ENCODE results near the gene PRPSAP1. TPM values are rescaled to one million over a fixed set of nuclear protein-coding genes. Genes with fewer than 3 reads are reported as not detected.

The PRPSAP1 gene
- polyA plus RNA-seq, 4 donors, result 32.2 to 46.7 (median 33.7) TPM

DNA sequence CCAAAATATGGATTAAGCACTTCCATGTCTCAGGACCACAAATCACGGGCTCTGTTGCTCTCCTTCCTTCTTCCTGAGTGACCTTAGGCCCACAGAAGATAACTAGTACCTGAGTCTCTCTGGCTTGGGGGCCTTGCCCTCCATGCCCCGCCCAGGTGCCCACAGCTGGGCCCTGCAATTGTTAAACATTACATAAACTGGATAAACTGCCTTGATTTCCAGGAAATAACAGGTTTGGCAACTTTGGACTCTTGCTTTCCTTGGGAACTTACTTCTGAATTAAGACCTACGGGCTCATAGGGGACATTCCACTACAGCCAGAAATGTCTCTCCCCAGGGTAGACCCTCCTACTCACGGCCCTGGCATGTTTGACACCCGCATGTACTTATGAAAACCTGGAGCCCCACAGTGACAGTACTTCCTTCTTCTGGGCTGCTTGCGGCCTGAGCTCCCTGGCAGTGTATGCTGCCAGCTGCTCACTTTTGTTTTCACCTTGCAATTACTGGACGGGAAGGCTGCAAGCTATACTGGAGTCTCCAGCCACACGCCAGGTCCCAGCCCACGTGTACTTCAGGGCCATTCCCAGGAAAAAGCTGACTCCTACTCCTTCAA is 90.9 kb downstream of the PRPSAP1 start:
- Histone ChIP-seq H3K36me3 (ENCODE audit: control insufficient read depth in 3 of 3, insufficient read depth in 2 of 3, low read depth in 1 of 3, low read length in 3 of 3) (peaks cover 0 to 15% (median 0%) of the 10 kb centered on the region in 3 donors), H3K27me3 (ENCODE audit: control insufficient read depth in 3 of 3, insufficient read depth in 3 of 3, low read length in 3 of 3) (no peaks in the 10 kb centered on the region), H3K27ac (ENCODE audit: low read depth in 1 of 3, low read length in 2 of 3) (peak overlapping the region; percentile 74 to 97 (median 95)), H3K4me1 (ENCODE audit: control insufficient read depth in 3 of 3, insufficient read depth in 2 of 3, low read depth in 1 of 3, low read length in 2 of 3) (peaks cover 8 to 76% (median 9%) of the 10 kb centered on the region in 3 donors), H3K9me3 (ENCODE audit: control insufficient read depth in 2 of 2, insufficient read depth in 1 of 2, low read depth in 1 of 2, low read length in 1 of 2) (no peaks in the 10 kb centered on the region), H3K4me3 (ENCODE audit: low read depth in 1 of 3, low read length in 3 of 3) (peak overlapping the region in 2 of 3 donors; percentile 36 to 40)
- 14 to 46% (median 33%) methylated on average over 9 of the region's 9 CpGs for WGBS, 3 donors
- FAIRE-seq (no peak), DNase-seq (peak; percentile 97)

DNA sequence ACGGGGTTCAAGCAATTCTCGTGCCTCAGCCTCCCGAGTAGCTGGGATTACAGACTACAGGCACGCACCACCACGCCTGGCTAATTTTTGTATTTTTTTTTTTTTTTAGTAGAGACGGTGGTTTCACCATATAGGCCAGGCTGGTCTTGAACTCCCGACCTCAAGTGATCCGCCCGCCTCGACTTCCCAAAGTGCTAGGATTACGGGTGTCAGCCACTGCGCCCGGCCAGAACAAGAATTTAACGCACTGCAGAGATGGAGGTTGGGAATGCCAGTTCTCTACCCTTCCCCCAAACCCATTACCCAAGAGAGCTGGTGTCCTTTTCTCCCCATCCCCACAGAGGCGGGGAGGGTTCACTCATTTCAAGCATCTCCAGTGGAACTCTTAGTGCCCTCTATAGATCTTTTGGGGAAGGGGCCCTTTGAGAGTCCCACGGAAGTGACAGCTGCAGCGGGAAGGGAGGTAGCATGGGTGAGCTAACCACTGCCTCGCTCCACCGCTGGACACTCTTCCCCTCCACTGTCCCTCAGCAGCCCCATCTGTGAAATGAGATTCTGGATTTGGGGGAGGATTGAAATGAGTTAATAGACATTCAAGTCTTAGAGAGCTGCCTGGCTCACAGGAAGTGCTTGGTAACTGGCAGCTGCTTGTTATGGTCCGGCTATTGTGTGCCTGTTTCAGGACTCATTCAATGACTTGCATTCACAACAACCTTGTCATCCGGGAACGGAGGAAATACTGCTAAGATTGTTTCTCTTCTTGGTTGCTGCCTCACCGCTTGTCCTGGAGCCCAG is 92.1 kb downstream of the PRPSAP1 start:
- peaks cover 8 to 64% (median 9%) of the 10 kb centered on the region in 3 donors for H3K4me1 ChIP-seq (ENCODE audit: control insufficient read depth in 3 of 3, insufficient read depth in 2 of 3, low read depth in 1 of 3, low read length in 2 of 3)
- H3K27me3 ChIP-seq (ENCODE audit: control insufficient read depth in 3 of 3, insufficient read depth in 3 of 3, low read length in 3 of 3), result no peaks in the 10 kb centered on the region
- H3K4me3 ChIP-seq (ENCODE audit: low read depth in 1 of 3, low read length in 3 of 3), result peak overlapping the region in 2 of 3 donors; percentile 36 to 40
- H3K9me3 ChIP-seq (ENCODE audit: control insufficient read depth in 2 of 2, insufficient read depth in 1 of 2, low read depth in 1 of 2, low read length in 1 of 2), result peaks cover 0 to 2% of the 10 kb centered on the region in 2 donors
- 78 to 82% (median 80%) methylated on average over 23 of the region's 23 CpGs for WGBS, 3 donors
- DNase-seq (peak in 1 of 2 donors; percentile 50), FAIRE-seq (no peak)
- peak overlapping the region; percentile 74 to 97 (median 95) for H3K27ac ChIP-seq (ENCODE audit: low read depth in 1 of 3, low read length in 2 of 3)
- H3K36me3 ChIP-seq (ENCODE audit: control insufficient read depth in 3 of 3, insufficient read depth in 2 of 3, low read depth in 1 of 3, low read length in 3 of 3), result peaks cover 0 to 5% (median 0%) of the 10 kb centered on the region in 3 donors

DNA sequence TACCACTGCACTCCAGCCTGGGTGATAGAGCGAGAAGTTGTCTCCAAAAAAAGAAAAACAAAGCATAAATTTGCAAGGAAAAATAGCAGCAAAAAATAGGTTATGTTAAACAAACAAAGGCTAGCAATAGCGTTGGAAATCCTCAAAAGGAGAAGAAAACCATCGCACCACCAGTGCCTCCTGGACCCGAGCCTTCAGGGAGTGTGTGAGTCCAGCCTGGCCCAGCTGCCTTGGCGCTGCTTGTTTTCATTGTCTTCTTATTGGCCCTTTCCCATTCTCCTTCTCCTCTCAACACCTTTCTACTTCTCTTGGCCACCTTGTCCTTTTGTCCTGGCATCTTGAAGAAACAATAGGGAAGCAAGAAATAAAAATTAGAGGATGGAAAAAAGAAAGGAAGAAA is 93.0 kb downstream of the PRPSAP1 start:
- no peak for FAIRE-seq
- Histone ChIP-seq H3K4me1 (ENCODE audit: control insufficient read depth in 3 of 3, insufficient read depth in 2 of 3, low read depth in 1 of 3, low read length in 2 of 3) (peaks cover 8 to 64% (median 9%) of the 10 kb centered on the region in 3 donors), H3K36me3 (ENCODE audit: control insufficient read depth in 3 of 3, insufficient read depth in 2 of 3, low read depth in 1 of 3, low read length in 3 of 3) (no peaks in the 10 kb centered on the region), H3K27me3 (ENCODE audit: control insufficient read depth in 3 of 3, insufficient read depth in 3 of 3, low read length in 3 of 3) (no peaks in the 10 kb centered on the region), H3K9me3 (ENCODE audit: control insufficient read depth in 2 of 2, insufficient read depth in 1 of 2, low read depth in 1 of 2, low read length in 1 of 2) (peaks cover 0 to 6% of the 10 kb centered on the region in 2 donors), H3K4me3 (ENCODE audit: low read depth in 1 of 3, low read length in 3 of 3) (no peak overlapping the region), H3K27ac (ENCODE audit: low read depth in 1 of 3, low read length in 2 of 3) (peak overlapping the region; percentile 89 to 97 (median 89))
- 68 to 74% (median 72%) methylated on average over 5 of the region's 5 CpGs for WGBS, 3 donors
- DNase-seq, result no peak

DNA sequence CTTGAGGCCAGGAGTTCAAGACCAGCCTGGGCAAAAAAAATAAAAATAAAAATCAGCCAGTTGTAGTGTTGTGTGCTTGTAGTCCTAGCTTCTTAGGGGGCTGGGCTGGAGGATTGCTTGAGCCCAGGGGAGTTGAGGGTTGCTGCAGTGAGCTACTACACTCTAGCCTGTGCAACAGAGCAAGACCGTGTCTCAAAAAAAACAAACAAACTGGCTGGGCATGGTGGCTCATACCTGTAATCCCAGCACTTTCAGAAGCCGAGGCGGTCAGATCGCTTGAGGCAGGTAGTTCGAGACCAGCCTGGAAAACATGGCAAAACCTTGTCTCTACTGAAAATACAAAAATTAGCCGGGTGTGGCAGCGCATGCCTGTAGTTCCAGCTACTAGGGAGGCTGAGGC is 93.5 kb downstream of the PRPSAP1 start:
- peak overlapping the region; percentile 89 to 97 (median 89) for H3K27ac ChIP-seq (ENCODE audit: low read depth in 1 of 3, low read length in 2 of 3)
- no peak for FAIRE-seq
- H3K4me3 ChIP-seq (ENCODE audit: low read depth in 1 of 3, low read length in 3 of 3), result no peak overlapping the region
- H3K9me3 ChIP-seq (ENCODE audit: control insufficient read depth in 2 of 2, insufficient read depth in 1 of 2, low read depth in 1 of 2, low read length in 1 of 2), result peaks cover 0 to 6% of the 10 kb centered on the region in 2 donors
- H3K36me3 ChIP-seq (ENCODE audit: control insufficient read depth in 3 of 3, insufficient read depth in 2 of 3, low read depth in 1 of 3, low read length in 3 of 3), result no peaks in the 10 kb centered on the region
- no peaks in the 10 kb centered on the region for H3K27me3 ChIP-seq (ENCODE audit: control insufficient read depth in 3 of 3, insufficient read depth in 3 of 3, low read length in 3 of 3)
- peaks cover 8 to 64% (median 9%) of the 10 kb centered on the region in 3 donors for H3K4me1 ChIP-seq (ENCODE audit: control insufficient read depth in 3 of 3, insufficient read depth in 2 of 3, low read depth in 1 of 3, low read length in 2 of 3)
- 85 to 90% (median 87%) methylated on average over 7 of the region's 7 CpGs for WGBS, 3 donors
- DNase-seq, result no peak

Other genes with a start within 250 kb of the PRPSAP1 start
- gene FOXJ1, start 212.7 kb downstream of the PRPSAP1 start, polyA plus RNA-seq, result under 1 TPM in 3 of 4 donors, not detected in 1; 0.22 to 0.84 (median 0.63) TPM
- gene RNF157, start 113.4 kb downstream of the PRPSAP1 start, polyA plus RNA-seq, result 10 to 100 TPM; 13.9 to 30.6 (median 21.6) TPM
- gene UBALD2, start 88.6 kb downstream of the PRPSAP1 start, polyA plus RNA-seq, result 100 to 1,000 TPM in 2 of 4 donors, 10 to 100 TPM in 2; 53.1 to 118 (median 84.0) TPM
- gene QRICH2, start 45.6 kb downstream of the PRPSAP1 start, polyA plus RNA-seq, result 1 to 10 TPM; 2.4 to 3.0 (median 2.6) TPM
- 10 to 100 TPM in 3 of 4 donors, 1 to 10 TPM in 1; 1.0 to 12.7 (median 11.1) TPM for gene SPHK1, start 30.7 kb upstream of the PRPSAP1 start, polyA plus RNA-seq
- 10 to 100 TPM in 2 of 4 donors, 1 to 10 TPM in 2; 5.7 to 19.7 (median 9.6) TPM for gene UBE2O, start 99.2 kb upstream of the PRPSAP1 start, polyA plus RNA-seq
- under 1 TPM in 1 of 4 donors, not detected in 3; 0.18 TPM for gene AANAT, start 113.7 kb upstream of the PRPSAP1 start, polyA plus RNA-seq
- 10 to 100 TPM in 2 of 4 donors, 1 to 10 TPM in 2; 2.0 to 43.2 (median 10.9) TPM for gene RHBDF2, start 147.5 kb upstream of the PRPSAP1 start, polyA plus RNA-seq
- 10 to 100 TPM in 3 of 4 donors, 1 to 10 TPM in 1; 1.1 to 35.4 (median 12.0) TPM for gene CYGB, start 183.8 kb upstream of the PRPSAP1 start, polyA plus RNA-seq
- gene PRCD, start 186.1 kb upstream of the PRPSAP1 start, polyA plus RNA-seq, result 1 to 10 TPM in 3 of 4 donors, not detected in 1; 1.6 to 3.4 (median 2.2) TPM
- gene ST6GALNAC2, start 231.9 kb upstream of the PRPSAP1 start, polyA plus RNA-seq, result 1 to 10 TPM in 3 of 4 donors, not detected in 1; 1.1 to 5.3 (median 2.7) TPM

Measured in small intestine (tissue), 7 donors.